H9 (cell line): ENCODE measurements around the gene TRRAP. TPM values are rescaled to one million over a fixed set of nuclear protein-coding genes. Genes with fewer than 3 reads are reported as not detected.
A peak's percentile ranks its signal among the peaks of the same experiment; 100 is the strongest.

ENCODE experiments used
- DNase-seq: peaks from one replicate; pipeline ENCODE4 v3.0.0-alpha.2; 2017
- H2AFZ ChIP-seq: one replicate; pipeline ENCODE4 v1.6.1; 2013; ENCODE audit warnings: mild to moderate bottlenecking, low read length, control low read depth, moderate library complexity
- H2AK5ac ChIP-seq: 2 replicates; pipeline ENCODE4 v1.6.1; 2013; ENCODE audit warnings: low read length, control low read depth, mixed read lengths; ENCODE audit not compliant: insufficient read length
- H2BK120ac ChIP-seq: one replicate; pipeline ENCODE4 v1.6.1; 2013; ENCODE audit warnings: low read depth, mild to moderate bottlenecking, low read length, control low read depth, inconsistent platforms; ENCODE audit not compliant: poor library complexity, severe bottlenecking
- H2BK12ac ChIP-seq: 2 replicates; pipeline ENCODE4 v1.6.1; 2013; ENCODE audit warnings: low read length, control low read depth, mixed read lengths, low read depth; ENCODE audit not compliant: insufficient read length
- H2BK15ac ChIP-seq: 2 replicates; pipeline ENCODE4 v1.6.1; 2013; ENCODE audit warnings: low read depth, low read length, control low read depth
- H2BK20ac ChIP-seq: one replicate; pipeline ENCODE4 v1.6.1; 2013; ENCODE audit warnings: low read depth, mild to moderate bottlenecking, low read length, control low read depth, inconsistent platforms; ENCODE audit not compliant: poor library complexity, severe bottlenecking
- H2BK5ac ChIP-seq: 2 replicates; pipeline ENCODE4 v1.6.1; 2013; ENCODE audit warnings: low read length, control low read depth, mixed read lengths; ENCODE audit not compliant: insufficient read length
- H3K14ac ChIP-seq: 2 replicates; pipeline ENCODE4 v1.6.1; 2013; ENCODE audit warnings: low read length, control low read depth; ENCODE audit not compliant: insufficient read depth
- H3K18ac ChIP-seq: 2 replicates; pipeline ENCODE4 v1.6.1; 2013; ENCODE audit warnings: low read depth, mild to moderate bottlenecking, mixed read lengths, low read length, control low read depth; ENCODE audit not compliant: insufficient read length
- H3K23ac ChIP-seq: 2 replicates; pipeline ENCODE4 v1.6.1; 2013; ENCODE audit warnings: low read length, control low read depth, mixed read lengths, low read depth; ENCODE audit not compliant: insufficient read length
- H3K23me2 ChIP-seq: 2 replicates; pipeline ENCODE4 v1.6.1; 2013; ENCODE audit warnings: low read depth, mild to moderate bottlenecking, mixed read lengths, low read length, control low read depth; ENCODE audit not compliant: insufficient read length, poor library complexity, severe bottlenecking
- H3K27ac ChIP-seq: 2 replicates; pipeline ENCODE4 v1.5.1; 2013; ENCODE audit warnings: low read length, control low read depth, mixed read lengths, low read depth; ENCODE audit not compliant: insufficient read length
- H3K27me3 ChIP-seq: 2 replicates; pipeline ENCODE4 v1.6.1; 2013; ENCODE audit warnings: low read length, control low read depth, inconsistent platforms; ENCODE audit not compliant: insufficient read depth
- H3K4ac ChIP-seq: 2 replicates; pipeline ENCODE4 v1.6.1; 2013; ENCODE audit warnings: low read depth, mild to moderate bottlenecking, control low read depth, inconsistent platforms, low read length, moderate library complexity
- H3K4me1 ChIP-seq: 2 replicates; pipeline ENCODE4 v1.6.1; 2013; ENCODE audit warnings: low read length, control low read depth, inconsistent platforms; ENCODE audit not compliant: insufficient read depth
- H3K4me2 ChIP-seq: 2 replicates; pipeline ENCODE4 v1.6.1; 2013; ENCODE audit warnings: low read length, control low read depth, mixed read lengths; ENCODE audit not compliant: insufficient read length, insufficient read depth
- H3K56ac ChIP-seq: 2 replicates; pipeline ENCODE4 v1.6.1; 2013; ENCODE audit warnings: low read depth, mild to moderate bottlenecking, mixed read lengths, low read length, control low read depth; ENCODE audit not compliant: insufficient read length
- H3K79me1 ChIP-seq: 2 replicates; pipeline ENCODE4 v1.6.1; 2013; ENCODE audit warnings: low read depth, mild to moderate bottlenecking, moderate library complexity, low read length, control low read depth, inconsistent platforms; ENCODE audit not compliant: insufficient read depth, poor library complexity, severe bottlenecking
- H3K79me2 ChIP-seq: 2 replicates; pipeline ENCODE4 v1.6.1; 2013; ENCODE audit warnings: low read length, control low read depth, inconsistent platforms; ENCODE audit not compliant: insufficient read depth
- H3K9ac ChIP-seq: 2 replicates; pipeline ENCODE4 v1.6.1; 2013; ENCODE audit warnings: low read length, control low read depth, mixed read lengths; ENCODE audit not compliant: insufficient read length; ENCODE audit errors: extremely low read depth
- H3K9me3 ChIP-seq: one replicate; pipeline ENCODE4 v1.6.1; 2013; ENCODE audit warnings: low read depth, low read length, inconsistent platforms; ENCODE audit not compliant: control insufficient read depth
- H3T11ph ChIP-seq: one replicate; pipeline ENCODE4 v1.6.1; 2013; ENCODE audit warnings: mild to moderate bottlenecking, low read length, control low read depth, inconsistent platforms
- H4K20me1 ChIP-seq: one replicate; pipeline ENCODE4 v1.6.1; 2013; ENCODE audit not compliant: control insufficient read depth, insufficient read length, insufficient read depth
- H4K5ac ChIP-seq: 2 replicates; pipeline ENCODE4 v1.6.1; 2013; ENCODE audit warnings: low read depth, mild to moderate bottlenecking, mixed read lengths, low read length, control low read depth; ENCODE audit not compliant: insufficient read length
- H4K8ac ChIP-seq: replicated peaks from 2 replicates; pipeline ENCODE4 v1.6.1; 2013; ENCODE audit warnings: low read length, control low read depth, mixed read lengths, low read depth; ENCODE audit not compliant: insufficient read length
- H4K91ac ChIP-seq: 2 replicates; pipeline ENCODE4 v1.6.1; 2013; ENCODE audit warnings: low read depth, mild to moderate bottlenecking, moderate library complexity, mixed read lengths, low read length, control low read depth; ENCODE audit not compliant: insufficient read length
- H3K27ac Mint-ChIP-seq, 3 experiments: 2 replicates in 2 of 3; 3 replicates in 1 of 3; pipeline ENCODE4 v1.8.0; 2020 to 2021; ENCODE audit warnings: mixed read lengths in 3 of 3, mild to moderate bottlenecking in 1 of 3, moderate library complexity in 1 of 3
- H3K27me3 Mint-ChIP-seq: 2 replicates; pipeline ENCODE4 v1.8.0; 2021; ENCODE audit warnings: low read depth, mild to moderate bottlenecking, moderate library complexity, mixed read lengths
- H3K36me3 Mint-ChIP-seq, 3 experiments: 2 replicates in 2 of 3; 3 replicates in 1 of 3; pipeline ENCODE4 v1.8.0; 2020 to 2021; ENCODE audit warnings: low read depth in 3 of 3, mixed read lengths in 3 of 3; ENCODE audit not compliant: insufficient read depth in 1 of 3
- H3K4me1 Mint-ChIP-seq, 2 experiments: 2 replicates each; pipeline ENCODE4 v1.8.0; 2020; ENCODE audit warnings: mixed read lengths in 2 of 2
- H3K4me3 Mint-ChIP-seq, 2 experiments: 2 replicates in 1 of 2; 3 replicates in 1 of 2; pipeline ENCODE4 v1.8.0; 2020 to 2021; ENCODE audit warnings: mild to moderate bottlenecking in 2 of 2, mixed read lengths in 2 of 2, moderate library complexity in 1 of 2
- H3K9me3 Mint-ChIP-seq, 2 experiments: 2 replicates in 1 of 2; 3 replicates in 1 of 2; pipeline ENCODE4 v1.8.0; 2020; ENCODE audit warnings: mild to moderate bottlenecking in 2 of 2, mixed read lengths in 2 of 2, moderate library complexity in 1 of 2
- CTCF ChIP-seq: fragments of 200-600 bp; sonication (generic); conservative IDR thresholded peaks from 3 replicates; pipeline ENCODE4 v1.8.0; 2021; ENCODE audit warnings: antibody characterized with exemption, mild to moderate bottlenecking
- WGBS: extraction: QIAGEN DNeasy Blood & Tissue Kit; methylation state at CpG from one replicate; pipeline ENCODE4 v1.1.7; 2013; ENCODE audit warnings: missing lambda C conversion rate, low lambda C conversion rate, mixed read lengths; ENCODE audit not compliant: insufficient read length; ENCODE audit errors: extremely low coverage; 5-methylcytosine and 5-hydroxymethylcytosine counted together
- total RNA-seq: library from RNA; stranded (reverse); gene quantifications from 2 replicates; pipeline ENCODE4 v1.2.1, GENCODE V29; 2021

The TRRAP gene
- total RNA-seq, 1 experiment from 2014 or later = 58.6 TPM

GRCh38 chr7:98836811-98837629, 41.3 kb upstream of the TRRAP start:
- Histone ChIP-seq H4K20me1 (no peaks in the 10 kb centered on the region), H3K4me1 (no peaks in the 10 kb centered on the region), H3K4me2 (peak overlapping the region; percentile 14), H2BK5ac (no peak overlapping the region), H3K56ac (no peak overlapping the region), H3K9me3 (no peaks in the 10 kb centered on the region), H3K14ac (no peak overlapping the region), H2AFZ (no peak overlapping the region), H2BK12ac (no peak overlapping the region), H3K27me3 (no peaks in the 10 kb centered on the region; the same call in 1 of the 2 replicates), H3K23ac (no peak overlapping the region), H3K9ac (no peak overlapping the region), H3K4ac (no peak overlapping the region), H2BK15ac (no peak overlapping the region), H2AK5ac (no peak overlapping the region), H3K18ac (no peak overlapping the region), H2BK120ac (no peak overlapping the region), H3K79me2 (no peaks in the 10 kb centered on the region), H3K79me1 (no peaks in the 10 kb centered on the region), H4K91ac (no peak overlapping the region), H2BK20ac (no peak overlapping the region), H3K23me2 (no peaks in the 10 kb centered on the region), H4K8ac (no peak overlapping the region), H3T11ph (no peak overlapping the region), H3K27ac (no peak overlapping the region), H4K5ac (no peak overlapping the region)
- no peaks in the 10 kb centered on the region for H3K9me3 Mint-ChIP-seq
- peak overlapping the region in 1 of 2 experiments; percentile 54; a peak in 2 of 5 replicates for H3K4me3 Mint-ChIP-seq
- H3K27ac Mint-ChIP-seq = peak overlapping the region in 2 of 3 experiments; percentile 32 to 95; a peak in 3 of 7 replicates
- H3K27me3 Mint-ChIP-seq = peaks cover 8% of the 10 kb centered on the region
- DNase-seq = peak; percentile 87
- TF ChIP-seq CTCF = peak; percentile 93
- no peaks in the 10 kb centered on the region for H3K36me3 Mint-ChIP-seq
- WGBS = no CpG with 5 or more reads among the region's 10 CpGs
- peaks cover 15 to 17% of the 10 kb centered on the region in 2 experiments for H3K4me1 Mint-ChIP-seq
